A673 (cell line): ENCODE data around the gene EMILIN2. TPM values are rescaled to one million over a fixed set of nuclear protein-coding genes. Genes with fewer than 3 reads are reported as not detected.

Experiments
- BruUV-seq: library from RNA; stranded (reverse); fragments of 400-500 nt; replicated peaks from 2 replicates; lab custom pipeline; 2021; lab: Mats Ljungman, UMichigan
- CTCF ChIA-PET: fragments of 300-600 bp; sonication (Branson Sonifier 250); formaldehyde crosslinking; loops from one replicate; lab custom pipeline; 2022; ENCODE audit warnings: antibody characterized with exemption; lab: Charles Lee
- POLR2A ChIA-PET: fragments of 300-600 bp; sonication (Branson Sonifier 250); formaldehyde crosslinking; loops from one replicate; lab custom pipeline; 2022; ENCODE audit warnings: antibody characterized with exemption; ENCODE audit not compliant: low non-redundant PET; lab: Charles Lee
- DNase-seq: peaks from one replicate; pipeline ENCODE4 v3.0.0-alpha.2; 2015; ENCODE audit warnings: low spot score
- H3K27ac ChIP-seq: fragments of 200-600 bp; sonication (generic); 2 replicates; pipeline ENCODE4 v1.5.1; 2016; ENCODE audit warnings: mixed run types, low read depth, mild to moderate bottlenecking, mixed read lengths, antibody characterized with exemption, low read length; ENCODE audit not compliant: poor library complexity, severe bottlenecking
- H3K27me3 ChIP-seq: fragments of 200-600 bp; sonication (generic); replicated peaks from 2 replicates; pipeline ENCODE4 v1.6.1; 2017; ENCODE audit warnings: mixed run types, low read depth, mild to moderate bottlenecking, mixed read lengths, antibody characterized with exemption, low read length; ENCODE audit not compliant: insufficient read depth, poor library complexity
- H3K36me3 ChIP-seq: fragments of 200-600 bp; sonication (generic); 2 replicates; pipeline ENCODE4 v1.6.1; 2016; ENCODE audit warnings: mixed run types, mild to moderate bottlenecking, mixed read lengths, antibody characterized with exemption, low read length; ENCODE audit not compliant: insufficient read depth, poor library complexity, severe bottlenecking
- H3K4me1 ChIP-seq: fragments of 200-600 bp; sonication (generic); 2 replicates; pipeline ENCODE4 v1.6.1; 2017; ENCODE audit warnings: mixed run types, mild to moderate bottlenecking, mixed read lengths, antibody characterized with exemption, low read length; ENCODE audit not compliant: insufficient read depth, poor library complexity, severe bottlenecking
- H3K4me3 ChIP-seq: fragments of 200-600 bp; sonication (generic); 2 replicates; pipeline ENCODE4 v1.5.1; 2016; ENCODE audit warnings: low read depth, mixed run types, mild to moderate bottlenecking, mixed read lengths, low read length; ENCODE audit not compliant: poor library complexity, severe bottlenecking
- H3K9me3 ChIP-seq: fragments of 200-600 bp; sonication (generic); 2 replicates; pipeline ENCODE4 v1.6.1; 2016; ENCODE audit warnings: mixed run types, low read depth, mild to moderate bottlenecking, mixed read lengths, antibody characterized with exemption, low read length; ENCODE audit not compliant: poor library complexity, severe bottlenecking
- CTCF ChIP-seq: fragments of 300-800, 200-600 bp; sonication (generic); conservative IDR thresholded peaks from 2 replicates; pipeline ENCODE4 v1.5.1; 2017; ENCODE audit warnings: low read depth, mild to moderate bottlenecking, antibody characterized with exemption, low read length, moderate library complexity, mixed read lengths
- EZH2 ChIP-seq: fragments of 200-600 bp; sonication (generic); IDR thresholded peaks from 2 replicates; pipeline ENCODE4 v1.6.1; 2017; ENCODE audit warnings: borderline replicate concordance, low read depth, mild to moderate bottlenecking, mixed read lengths, antibody characterized with exemption, low read length; ENCODE audit not compliant: poor library complexity, severe bottlenecking
- intact Hi-C: fragments of 100-400 bp; cut with micrococcal nuclease; formaldehyde crosslinking; loops from one replicate; pipeline ENCODE4 v1.10.0; 2022; ENCODE audit not compliant: unreplicated experiment
- total RNA-seq: library from RNA; stranded (reverse); gene quantifications from 2 replicates; pipeline ENCODE4 v1.2.3, GENCODE V29; 2021

Gene EMILIN2
- total RNA-seq, 1 experiment from 2014 or later: 23.4 TPM

GRCh38 chr18:2824865-2825264, 21.9 kb upstream of the EMILIN2 start:
- H3K4me1 ChIP-seq: no peaks in the 10 kb centered on the region
- H3K27ac ChIP-seq: no peak overlapping the region
- no peak for DNase-seq
- no TSS peak for BruUV-seq
- intact Hi-C loops: no loop called here
- H3K36me3 ChIP-seq: no peaks in the 10 kb centered on the region
- H3K4me3 ChIP-seq: no peak overlapping the region
- no peak for TF ChIP-seq CTCF
- no peaks in the 10 kb centered on the region for H3K9me3 ChIP-seq
- POLR2A ChIA-PET: no interaction called here
- H3K27me3 ChIP-seq: no peaks in the 10 kb centered on the region
- CTCF ChIA-PET: no interaction called here

GRCh38 chr18:2825613-2826175, 21.1 kb upstream of the EMILIN2 start:
- intact Hi-C loops: no loop called here
- no peak for DNase-seq
- ChIA-PET CTCF (interaction anchor here (0.6 kb wide), 1 partner anchor 431 kb away, joined by 4 read pairs; no protein-coding TSS in a partner anchor), POLR2A (no interaction called here)
- no peaks in the 10 kb centered on the region for H3K36me3 ChIP-seq
- H3K27ac ChIP-seq: no peak overlapping the region
- H3K4me1 ChIP-seq: no peaks in the 10 kb centered on the region
- no peaks in the 10 kb centered on the region for H3K9me3 ChIP-seq
- H3K4me3 ChIP-seq: no peak overlapping the region
- no peaks in the 10 kb centered on the region for H3K27me3 ChIP-seq
- TF ChIP-seq EZH2 (no peak), CTCF (no peak)
- BruUV-seq: no TSS peak

DNA sequence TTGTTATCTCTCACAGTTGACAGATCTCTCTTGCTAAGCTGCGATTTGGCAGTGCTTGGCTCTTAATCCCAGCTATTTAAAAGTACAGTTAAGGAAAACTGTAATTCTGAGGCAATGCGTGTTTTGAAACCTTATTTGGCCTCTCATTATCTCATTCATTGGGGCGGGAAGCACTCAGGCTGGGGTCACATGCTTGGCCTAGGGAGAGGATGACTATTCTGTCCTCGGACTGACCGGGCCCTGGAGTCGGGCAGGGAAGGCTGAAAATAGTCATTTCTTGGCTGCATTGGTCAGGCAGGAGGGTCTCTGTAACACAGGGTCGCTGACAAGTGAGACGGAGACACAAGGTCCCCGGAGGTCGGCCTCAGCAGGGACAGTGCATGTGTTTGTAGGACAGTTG, 20.2 kb upstream of the EMILIN2 start:
- Histone ChIP-seq H3K4me3 (no peak overlapping the region), H3K27me3 (no peaks in the 10 kb centered on the region), H3K9me3 (no peaks in the 10 kb centered on the region), H3K27ac (no peak overlapping the region), H3K4me1 (no peaks in the 10 kb centered on the region), H3K36me3 (no peaks in the 10 kb centered on the region)
- CTCF ChIA-PET: interaction anchor here (0.6 kb wide), 1 partner anchor 431 kb away, joined by 4 read pairs; no protein-coding TSS in a partner anchor
- POLR2A ChIA-PET: no interaction called here
- no peak for DNase-seq
- intact Hi-C loops: no loop called here
- TF ChIP-seq EZH2 (no peak), CTCF (no peak)
- BruUV-seq: no TSS peak
